GM21825 (cell line): ENCODE data around the gene FMN1.
"Not testable (repeated sequence)": the region's sequence is repeated elsewhere in the genome, so short reads cannot be mapped to it uniquely, and the experiment has no call there.

Source experiments
- ATAC-seq: cut with Tn5 transposase; IDR thresholded peaks from one replicate; pipeline ENCODE4 v1.9.1; 2021; ENCODE audit warnings: mild to moderate bottlenecking, moderate library complexity; ENCODE audit not compliant: unreplicated experiment

The FMN1 gene

GRCh38 chr15:33095641-33096040 is 98.9 kb downstream of the FMN1 start:
- no peak for ATAC-seq

GRCh38 chr15:33094336-33094735 is 100.2 kb downstream of the FMN1 start:
- ATAC-seq: no peak

DNA sequence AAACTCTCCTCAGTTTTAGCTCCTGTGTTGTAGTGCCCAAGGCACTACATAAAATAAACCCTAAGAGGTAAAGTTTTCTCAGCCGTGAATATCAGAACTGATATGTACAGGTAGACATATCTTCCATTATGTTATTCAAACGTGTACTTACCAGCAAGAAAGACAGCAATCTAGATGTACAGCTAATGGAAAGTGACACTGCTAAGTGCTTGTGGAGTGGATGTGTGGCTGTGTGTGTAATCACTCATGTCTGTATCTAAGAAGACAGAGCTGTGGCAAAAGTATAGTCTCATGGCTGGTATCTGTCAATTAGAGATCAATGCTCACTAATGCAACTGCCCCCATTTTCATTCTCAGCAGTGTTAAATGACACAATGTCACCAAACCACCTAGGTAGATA is 101.3 kb downstream of the FMN1 start:
- no peak for ATAC-seq

GRCh38 chr15:33091983-33092693 is 102.4 kb downstream of the FMN1 start:
- ATAC-seq: no peak

GRCh38 chr15:33089878-33090757 is 104.4 kb downstream of the FMN1 start:
- no peak for ATAC-seq

- ATAC-seq: no peak
These were observed 105.2 kb downstream of the FMN1 start for GRCh38 chr15:33089165-33089877.

GRCh38 chr15:33086500-33087121 is 107.9 kb downstream of the FMN1 start:
- no peak for ATAC-seq

DNA sequence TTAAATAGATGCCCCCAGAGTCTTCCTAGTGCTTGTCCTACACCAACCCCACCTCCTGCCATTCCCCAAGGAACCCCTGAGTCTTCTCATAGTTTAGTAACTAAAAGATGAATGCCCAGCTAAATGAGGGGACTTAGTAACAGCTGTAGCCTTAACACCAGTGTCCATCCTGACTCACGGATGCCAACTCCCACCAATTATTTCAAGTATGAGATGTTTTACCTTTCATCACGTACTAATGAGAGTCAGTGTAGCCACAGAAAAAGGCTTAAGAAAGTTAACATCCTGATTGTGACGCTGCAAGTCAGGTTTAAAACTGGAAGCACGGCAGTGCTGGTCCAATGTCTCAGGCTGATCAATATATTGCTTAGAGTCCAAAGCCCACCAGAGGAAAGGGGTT is 109.9 kb downstream of the FMN1 start:
- no peak for ATAC-seq

GRCh38 chr15:33083232-33084081 is 111.1 kb downstream of the FMN1 start:
- no peak for ATAC-seq

GRCh38 chr15:33080006-33080405 is 114.5 kb downstream of the FMN1 start:
- ATAC-seq: no peak

DNA sequence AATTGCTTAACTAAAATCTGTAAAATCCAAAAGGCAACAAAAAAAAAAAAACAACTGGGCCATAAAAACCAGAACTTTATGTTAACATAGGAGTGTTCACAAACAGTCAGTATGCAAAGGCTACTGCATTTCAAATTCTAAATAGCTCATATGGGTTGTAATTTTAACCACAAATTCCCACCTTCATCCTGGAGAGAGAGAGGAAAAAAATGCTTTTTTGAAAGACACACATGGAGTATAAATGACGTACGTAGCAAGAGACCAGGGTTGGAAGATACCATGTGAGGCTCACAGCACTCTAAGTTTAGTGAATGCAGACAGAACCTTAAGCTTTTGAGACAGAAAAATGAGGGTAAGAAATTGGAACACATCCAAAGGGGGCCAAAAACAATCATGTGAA is 115.9 kb downstream of the FMN1 start:
- no peak for ATAC-seq

GRCh38 chr15:33076937-33077336 is 117.6 kb downstream of the FMN1 start:
- ATAC-seq: no peak

DNA sequence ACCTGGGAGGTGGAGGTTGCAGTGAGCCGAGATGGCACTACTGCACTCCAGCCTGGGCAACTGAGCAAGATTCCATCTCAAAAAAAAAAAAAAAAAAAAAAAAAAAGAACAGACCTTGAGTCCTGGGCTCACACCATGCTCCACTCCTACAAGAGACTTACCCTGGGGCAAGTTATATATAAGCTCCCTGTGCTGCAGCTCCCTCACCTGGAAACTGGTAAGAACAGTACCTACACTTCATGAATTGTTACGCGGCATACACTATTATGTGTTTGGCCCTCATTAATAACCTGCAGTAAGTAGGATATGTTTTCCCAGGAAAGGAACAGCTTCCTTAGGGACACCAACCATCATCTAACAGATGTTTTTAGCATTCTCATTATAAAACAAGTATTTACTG is 119.6 kb downstream of the FMN1 start:
- no peak for ATAC-seq

GRCh38 chr15:33074212-33074611 is 120.3 kb downstream of the FMN1 start:
- ATAC-seq: no peak

GRCh38 chr15:33071451-33071850 is 123.1 kb downstream of the FMN1 start:
- no peak for ATAC-seq

GRCh38 chr15:33069903-33070302 is 124.6 kb downstream of the FMN1 start:
- not testable (repeated sequence) for ATAC-seq

DNA sequence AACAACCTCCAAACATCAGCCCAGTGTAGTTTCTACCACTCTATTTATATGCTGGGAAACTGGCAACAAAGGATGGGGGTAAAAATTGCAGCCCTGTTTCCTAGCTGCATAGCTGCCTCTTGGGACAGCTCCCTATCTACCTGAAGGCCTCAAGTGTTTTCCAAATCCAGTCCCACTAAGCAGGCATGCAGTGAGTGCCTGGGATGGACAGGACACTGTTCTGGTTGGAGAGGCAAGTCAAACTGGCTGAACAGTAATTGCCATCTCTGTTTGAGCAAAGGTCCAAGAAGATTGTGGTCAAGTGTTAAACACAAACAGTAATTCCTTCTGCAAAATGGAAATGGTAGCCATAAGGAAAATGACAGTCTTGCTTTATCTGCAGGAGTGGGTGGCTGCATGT is 125.4 kb downstream of the FMN1 start:
- no peak for ATAC-seq

DNA sequence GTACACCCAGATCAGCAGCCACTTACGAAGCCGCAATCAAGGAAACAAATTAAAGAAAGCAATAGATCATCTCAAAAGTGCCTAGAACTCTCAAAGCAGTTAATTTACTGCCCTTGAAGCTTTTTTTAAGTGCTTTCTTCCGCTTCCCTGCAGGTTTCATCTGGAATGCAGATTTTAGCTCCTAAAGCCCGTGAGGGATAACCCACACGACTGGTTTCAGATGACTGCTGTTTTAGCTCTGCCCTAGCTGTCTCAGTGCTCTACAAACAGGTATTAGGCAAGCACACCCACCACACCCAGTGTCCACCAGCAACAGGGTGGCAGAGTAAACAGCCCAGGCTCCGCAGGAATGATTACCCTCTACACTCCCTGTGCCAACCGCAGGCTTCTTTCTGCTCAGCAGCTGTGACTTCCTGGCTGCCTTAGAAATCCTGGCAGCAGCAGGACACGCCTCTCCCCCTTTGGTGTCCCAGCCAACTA is 126.0 kb downstream of the FMN1 start:
- no peak for ATAC-seq

- no peak for ATAC-seq
These were observed 126.5 kb downstream of the FMN1 start for GRCh38 chr15:33068007-33068481.

DNA sequence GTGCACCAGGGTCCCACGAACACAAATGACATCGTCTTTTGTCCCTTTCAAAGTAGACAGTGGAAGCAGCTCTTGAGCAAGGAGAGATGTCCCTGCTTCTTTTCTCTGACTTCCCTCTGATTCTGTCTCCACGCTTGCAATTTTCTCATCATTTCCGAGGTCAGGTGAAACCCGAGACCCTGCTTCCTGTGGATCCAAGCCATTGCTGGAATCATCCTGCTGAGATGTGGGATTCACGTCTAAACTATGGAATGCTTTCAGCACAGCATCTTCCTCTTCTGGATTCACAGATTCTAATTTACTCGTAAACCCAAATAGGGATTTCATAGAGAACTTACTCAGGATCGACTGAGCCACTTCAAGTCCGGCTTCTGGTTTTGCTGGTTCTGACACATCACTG is 127.1 kb downstream of the FMN1 start:
- ATAC-seq: no peak
